ENCODE data around the gene FHAD1. TPM values are rescaled to one million over a fixed set of nuclear protein-coding genes. Genes with fewer than 3 reads are reported as not detected.

Gene FHAD1
- total RNA-seq, 1 experiment from 2014 or later, result 3.5 TPM

GRCh38 chr1:15260418-15261154, 13.6 kb downstream of the FHAD1 start:
- no peaks in the 10 kb centered on the region for H4K20me1 ChIP-seq (ENCODE audit: insufficient read depth)
- peak; percentile 75 for ATAC-seq
- peak; percentile 89 for DNase-seq (ENCODE audit: low read depth, low spot score)
- peak overlapping the region; percentile 95 for H3K4me2 ChIP-seq (ENCODE audit: low read length)
- peak overlapping the region; percentile 37 to 56 for H3K4me3 ChIP-seq (replicated peaks in 1 of 2; ENCODE audit: low read depth in 1 of 2, low read length in 2 of 2)
- no peaks in the 10 kb centered on the region for H3K36me3 ChIP-seq (ENCODE audit: control insufficient read depth in 1 of 2, insufficient read depth in 2 of 2, low read length in 2 of 2)
- ChIA-PET RAD21 (ENCODE audit: low non-redundant PET in 1 of 2, low total read pairs in 2 of 2, uncharacterized antibody in 2 of 2, unreplicated experiment in 2 of 2) (interaction anchor here in 1 of 2 experiments (1.2 to 1.5 kb wide), 2 partner anchors 108 to 132 kb away, joined by 3 to 6 read pairs; no protein-coding TSS in a partner anchor), CTCF (interaction anchor here (0.9 to 2.2 kb wide), 3 partner anchors 11 to 132 kb away, joined by 3 to 16 read pairs (median 5); no protein-coding TSS in a partner anchor), POLR2A (interaction anchor here (1.2 kb wide), 1 partner anchor 12 kb away, joined by 4 read pairs; no protein-coding TSS in a partner anchor)
- peak overlapping the region; percentile 62 for H3K27ac ChIP-seq (ENCODE audit: low read depth, low read length)
- intact Hi-C loops (cut with micrococcal nuclease), result no loop called here
- no TSS peak for BruUV-seq (replicated peaks)
- peak overlapping the region; percentile 54 for H3K9ac ChIP-seq (ENCODE audit: low read length)
- H3K9me2 ChIP-seq (ENCODE audit: insufficient read depth), result no peaks in the 10 kb centered on the region
- peak overlapping the region; percentile 71 for H2AFZ ChIP-seq (ENCODE audit: low read depth, low read length, poor library complexity, severe bottlenecking)
- H3K27me3 ChIP-seq (ENCODE audit: insufficient read depth, low read length), result no peaks in the 10 kb centered on the region
- no peaks in the 10 kb centered on the region for H3K79me2 ChIP-seq (ENCODE audit: insufficient read depth, low read length)
- peaks cover 22 to 40% of the 10 kb centered on the region in 2 experiments for H3K4me1 ChIP-seq (ENCODE audit: control insufficient read depth in 1 of 2, insufficient read depth in 2 of 2, low read length in 2 of 2)
- H3K9me3 ChIP-seq (ENCODE audit: control insufficient read depth in 1 of 2, insufficient read depth in 1 of 2, low read depth in 1 of 2, low read length in 2 of 2), result peaks cover 7 to 8% of the 10 kb centered on the region in 2 experiments; a peak in 1 of 4 replicates
- peak; percentile 86 for TF ChIP-seq FOSL1 (IDR thresholded peaks at IDR 0.05; ENCODE audit: low read depth)
- no peak for TF ChIP-seq CTCF (IDR thresholded peaks at IDR 0.05 in 2 of 3, conservative IDR thresholded peaks at IDR 0.05 in 1 of 3; ENCODE audit: borderline replicate concordance in 1 of 3, insufficient read depth in 1 of 3, low read depth in 2 of 3, low read length in 2 of 3)
- no peak for TF ChIP-seq YY1 (IDR thresholded peaks at IDR 0.05; ENCODE audit: extremely low read depth, insufficient replicate concordance, low read depth, low read length)
- TF ChIP-seq ELF1 (IDR thresholded peaks at IDR 0.05; ENCODE audit: borderline replicate concordance, low read depth), result no peak
- TF ChIP-seq EGR1 (IDR thresholded peaks at IDR 0.05; ENCODE audit: low read depth), result no peak
- TF ChIP-seq JUND (IDR thresholded peaks at IDR 0.05), result peak; percentile 89
- peak; percentile 20; the same call in 1 of the 2 replicates for TF ChIP-seq POLR2AphosphoS5 (IDR thresholded peaks at IDR 0.05; ENCODE audit: low read depth, low read length)
- peak; percentile 72 for TF ChIP-seq TCF7L2 (IDR thresholded peaks at IDR 0.05; ENCODE audit: borderline replicate concordance, extremely low read depth, insufficient read depth, insufficient read length)
- TF ChIP-seq SRF (IDR thresholded peaks at IDR 0.05; ENCODE audit: low read depth), result peak; percentile 94
- peak; percentile 44; the same call in 1 of the 2 replicates for TF ChIP-seq CEBPB (IDR thresholded peaks at IDR 0.05; ENCODE audit: low read depth)
- TF ChIP-seq, protein P1, sequence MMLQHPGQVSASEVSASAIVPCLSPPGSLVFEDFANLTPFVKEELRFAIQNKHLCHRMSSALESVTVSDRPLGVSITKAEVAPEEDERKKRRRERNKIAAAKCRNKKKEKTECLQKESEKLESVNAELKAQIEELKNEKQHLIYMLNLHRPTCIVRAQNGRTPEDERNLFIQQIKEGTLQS (IDR thresholded peaks at IDR 0.05), result no peak
- no peak for TF ChIP-seq RAD21 (IDR thresholded peaks at IDR 0.05; ENCODE audit: low read depth)
- peak; percentile 86 for TF ChIP-seq MAX (IDR thresholded peaks at IDR 0.05)
- TF ChIP-seq EZH2 (IDR thresholded peaks at IDR 0.05), result no peak
- peak; percentile 70 for TF ChIP-seq SP1 (IDR thresholded peaks at IDR 0.05; ENCODE audit: low read depth)
- no peak for TF ChIP-seq POLR2A (IDR thresholded peaks at IDR 0.05; ENCODE audit: borderline replicate concordance, extremely low read depth, insufficient read depth, insufficient read length)
- no peak for TF ChIP-seq SIN3A (IDR thresholded peaks at IDR 0.05; ENCODE audit: low read depth)
- TF ChIP-seq ZNF274 (IDR thresholded peaks at IDR 0.05; ENCODE audit: low read depth, low read length), result no peak
- no peak for TF ChIP-seq ZBTB33 (IDR thresholded peaks at IDR 0.05; ENCODE audit: extremely low read depth, insufficient replicate concordance, low read length)
- TF ChIP-seq ZFX (IDR thresholded peaks at IDR 0.05), result no peak
- peak; percentile 17; the same call in 1 of the 2 replicates for TF ChIP-seq CBX3 (IDR thresholded peaks at IDR 0.05; ENCODE audit: low read depth)
- TF ChIP-seq EZH2phosphoT487 (IDR thresholded peaks at IDR 0.05; ENCODE audit: borderline replicate concordance), result no peak

Data from HCT116 (cell line).